ENCODE data around the gene TCERG1L.

The TCERG1L gene

DNA sequence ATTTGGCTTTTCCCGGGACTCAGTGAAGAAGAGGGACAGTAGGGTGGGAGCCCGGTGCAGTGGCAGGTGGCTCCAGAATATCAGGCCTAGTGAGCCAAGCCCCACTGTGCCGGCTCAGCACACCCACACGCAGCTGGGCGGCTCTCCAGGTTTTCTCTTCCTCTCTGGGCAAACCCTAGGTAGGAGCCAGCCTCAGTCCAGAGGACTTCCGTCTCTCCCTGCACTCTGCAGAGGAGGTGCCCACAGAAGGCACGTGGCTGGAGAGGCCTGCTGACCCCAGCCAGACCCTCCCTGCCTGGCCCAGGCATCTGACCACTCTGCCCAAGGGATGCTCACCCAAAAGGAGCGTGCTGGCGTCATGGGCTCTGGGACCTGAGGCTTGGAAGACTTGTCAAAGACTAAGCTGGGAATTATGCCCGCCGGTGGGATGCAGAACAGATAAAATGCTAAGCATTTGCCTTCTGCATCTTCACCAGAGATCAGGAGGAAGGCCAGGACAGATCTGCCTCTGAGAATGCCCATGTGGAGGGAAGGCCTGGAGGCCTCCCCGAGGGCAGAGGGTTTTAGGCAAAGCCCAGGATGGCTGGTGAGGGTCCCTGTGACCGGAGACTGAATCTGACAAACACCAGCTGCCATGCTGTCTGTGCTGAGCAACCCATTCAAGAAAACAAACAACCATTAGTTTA lies 40.2 kb downstream of the TCERG1L start:
- in situ Hi-C loops (cut with MboI; ENCODE audit: low sequenced_read_pairs): no loop called here

DNA sequence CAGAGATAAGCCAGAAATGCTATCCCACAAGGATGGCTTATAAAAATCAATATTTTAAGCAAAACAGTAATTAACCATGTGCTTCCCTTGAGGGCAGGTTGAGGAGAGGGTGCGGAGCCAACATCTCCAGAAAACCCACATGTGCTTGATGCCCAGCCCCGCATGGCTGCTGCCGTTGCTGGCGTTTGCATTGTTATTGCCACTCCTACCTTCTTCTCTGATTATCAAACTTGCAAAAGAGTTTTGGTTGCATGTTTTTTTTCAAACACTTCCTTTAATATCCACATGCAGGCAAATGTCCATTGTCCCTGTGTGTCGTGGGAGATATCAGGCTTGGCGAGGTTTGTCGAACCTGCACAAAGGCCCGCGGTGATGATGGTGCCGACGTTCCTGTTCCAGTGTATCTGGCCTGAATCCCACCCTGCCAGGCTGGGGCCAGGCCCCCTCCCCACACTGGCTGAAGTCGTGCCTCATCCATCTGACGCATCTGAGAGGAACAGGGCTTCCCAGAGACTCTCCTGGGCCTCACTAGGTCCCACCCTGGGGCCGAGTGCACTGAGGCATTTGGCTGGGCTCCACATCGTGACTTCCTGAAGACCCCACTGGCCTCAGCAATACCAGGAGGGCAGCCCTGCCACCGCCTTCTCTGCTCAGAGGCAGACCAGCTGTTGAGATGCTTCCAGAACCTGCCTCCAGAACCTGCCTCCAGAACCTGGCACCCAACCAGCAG lies 40.9 kb downstream of the TCERG1L start:
- in situ Hi-C loops (cut with MboI; ENCODE audit: low sequenced_read_pairs): no loop called here

DNA sequence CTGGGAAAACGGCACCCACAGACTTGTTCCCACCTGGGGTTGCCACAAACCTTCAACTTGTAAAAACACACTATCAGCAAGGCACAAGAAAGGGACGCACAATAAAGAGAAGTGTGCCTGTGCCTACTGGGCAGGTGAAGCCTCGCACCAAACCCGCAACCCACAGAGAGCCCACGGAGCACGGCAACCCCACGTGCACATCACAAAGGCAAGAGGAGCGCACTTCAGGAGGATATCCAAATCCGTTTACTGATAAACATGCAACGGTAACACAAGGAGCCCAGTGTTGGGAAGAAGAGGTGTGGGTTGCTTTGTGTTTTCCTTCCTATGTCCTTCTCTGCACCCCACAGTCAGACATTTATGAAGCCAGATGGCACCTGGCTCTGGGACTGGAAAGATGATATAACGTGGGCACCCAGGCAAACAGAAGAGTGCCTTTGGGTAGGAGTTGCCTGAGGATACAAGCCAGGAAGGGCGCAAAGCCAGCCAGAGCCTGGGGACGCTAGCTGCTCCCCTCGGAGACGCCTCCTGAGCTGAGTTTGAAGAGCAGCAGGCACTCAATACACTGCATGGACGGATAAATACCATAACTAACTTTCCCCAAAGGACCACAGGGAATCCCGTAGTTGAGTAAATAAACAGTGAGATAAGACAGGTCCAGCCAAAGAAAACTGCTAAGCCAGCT lies 41.6 kb downstream of the TCERG1L start:
- in situ Hi-C loops (cut with MboI; ENCODE audit: low sequenced_read_pairs): no loop called here

DNA sequence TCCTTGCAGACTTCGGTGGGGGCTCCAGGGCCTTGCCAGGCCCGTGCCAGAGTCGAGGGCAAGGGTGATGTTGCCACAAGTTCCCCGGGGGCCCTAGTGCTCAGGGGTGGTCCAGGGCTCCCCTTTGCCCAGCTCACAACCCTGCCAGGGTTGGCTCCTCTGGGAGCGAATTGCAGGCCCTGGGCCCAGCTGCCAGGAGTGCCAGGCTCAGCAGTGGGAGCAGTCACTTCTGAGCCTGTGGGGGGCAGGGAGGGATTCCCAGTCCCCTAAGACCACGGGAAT lies 43.8 kb downstream of the TCERG1L start:
- in situ Hi-C loops (cut with MboI; ENCODE audit: low sequenced_read_pairs): no loop called here

DNA sequence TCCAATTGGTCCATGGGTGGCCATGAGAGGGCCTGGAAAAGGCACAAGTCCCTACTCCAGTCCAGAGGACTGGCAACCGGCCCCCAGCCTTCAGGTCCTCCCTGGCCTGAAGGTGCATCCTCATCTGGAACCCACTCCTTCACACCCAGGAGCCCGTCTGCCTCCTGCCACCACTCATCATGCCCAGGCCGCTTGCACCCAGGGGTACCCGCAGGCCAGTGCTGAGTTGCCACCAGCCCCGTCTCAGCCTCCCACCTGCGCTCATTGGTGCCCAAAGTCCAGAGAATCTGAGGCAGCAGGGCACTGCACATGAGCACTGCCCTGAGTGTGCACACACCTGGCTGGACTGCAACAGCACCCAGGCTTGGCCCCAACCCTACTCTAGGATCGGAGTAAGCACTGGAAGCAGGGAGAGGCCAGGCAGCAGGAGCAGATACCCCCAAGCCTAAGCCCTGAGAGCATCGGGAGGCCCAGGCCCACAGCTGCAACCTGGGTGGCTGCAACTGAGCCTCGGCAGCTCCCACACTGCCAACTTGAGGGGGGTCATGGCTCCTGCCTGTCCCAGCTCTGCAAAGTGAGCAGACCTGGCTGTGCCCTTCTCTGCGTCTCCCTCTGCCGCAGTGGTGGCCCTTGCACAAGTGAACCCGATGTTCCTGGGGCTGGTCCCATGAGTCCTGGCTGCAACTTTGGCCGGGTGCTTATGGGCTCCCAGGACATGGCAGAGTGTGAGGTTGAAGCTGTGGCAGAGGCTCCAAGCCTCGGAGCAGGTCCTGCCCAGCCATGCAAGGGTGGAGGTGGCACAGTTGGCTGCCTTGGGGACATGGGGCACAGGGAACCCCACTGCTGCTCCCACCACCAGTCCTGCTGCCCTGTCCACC lies 44.3 kb downstream of the TCERG1L start:
- in situ Hi-C loops (cut with MboI; ENCODE audit: low sequenced_read_pairs): no loop called here

DNA sequence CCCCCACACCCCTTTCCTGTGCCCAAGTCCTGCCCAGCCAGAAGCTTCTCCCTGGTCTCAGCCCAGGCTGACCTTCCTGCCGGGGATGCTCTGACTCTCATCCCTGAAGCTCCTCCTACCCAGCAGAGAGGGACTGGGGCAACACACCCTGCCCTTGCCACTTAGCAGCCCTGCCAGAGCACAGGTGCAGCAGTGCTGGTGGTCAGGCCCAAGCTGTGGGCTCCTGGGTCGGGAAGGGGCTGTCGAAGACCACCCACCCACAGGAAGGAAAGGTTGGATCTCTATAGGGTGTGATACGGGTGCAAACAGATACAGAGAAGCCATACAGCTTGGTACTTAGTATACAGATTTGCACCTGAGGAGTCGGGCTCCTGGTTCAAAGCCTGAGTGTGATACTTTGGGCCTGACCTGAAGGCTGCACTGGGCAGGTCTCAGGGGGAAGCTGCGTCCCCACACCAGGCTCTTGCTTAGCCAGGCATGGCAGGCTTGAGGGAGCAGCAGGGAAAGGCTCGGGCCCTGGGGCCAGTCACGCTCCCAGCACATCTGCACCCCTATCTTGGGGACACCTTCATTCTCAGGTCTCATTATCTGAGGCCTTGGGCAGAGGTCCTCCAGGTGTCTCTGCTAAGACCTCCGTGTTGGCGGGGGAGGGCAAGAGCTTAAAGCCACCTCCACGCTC lies 47.3 kb downstream of the TCERG1L start:
- in situ Hi-C loops (cut with MboI; ENCODE audit: low sequenced_read_pairs): no loop called here

DNA sequence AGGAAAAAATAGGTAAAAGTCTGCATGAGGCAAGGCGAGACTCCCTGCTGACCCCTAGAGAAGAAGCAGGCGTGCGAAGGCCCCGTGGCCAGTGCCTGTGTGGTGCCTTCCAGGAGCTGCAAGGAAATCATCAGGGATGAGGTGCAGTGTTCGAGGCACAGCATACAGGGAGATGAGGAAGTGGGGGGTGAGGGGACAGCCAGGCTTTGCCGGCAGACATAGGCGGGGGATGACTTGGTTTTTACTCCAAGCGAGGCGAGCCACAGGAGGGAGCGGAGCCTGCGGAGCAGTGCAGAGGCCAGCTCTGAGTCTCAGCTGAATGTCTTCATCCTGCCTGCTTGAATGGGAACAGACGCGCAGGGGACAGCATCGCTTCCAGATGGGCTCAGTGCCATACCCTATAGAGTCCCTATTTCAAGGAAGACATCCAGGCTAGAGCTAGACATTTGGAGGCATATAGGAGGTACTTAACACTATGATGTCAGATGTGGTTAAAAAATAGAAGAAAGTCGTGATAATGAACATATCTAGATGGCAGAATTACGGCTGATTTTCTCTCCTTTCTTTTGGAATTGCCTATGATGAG lies 49.5 kb downstream of the TCERG1L start:
- in situ Hi-C loops (cut with MboI; ENCODE audit: low sequenced_read_pairs): no loop called here

DNA sequence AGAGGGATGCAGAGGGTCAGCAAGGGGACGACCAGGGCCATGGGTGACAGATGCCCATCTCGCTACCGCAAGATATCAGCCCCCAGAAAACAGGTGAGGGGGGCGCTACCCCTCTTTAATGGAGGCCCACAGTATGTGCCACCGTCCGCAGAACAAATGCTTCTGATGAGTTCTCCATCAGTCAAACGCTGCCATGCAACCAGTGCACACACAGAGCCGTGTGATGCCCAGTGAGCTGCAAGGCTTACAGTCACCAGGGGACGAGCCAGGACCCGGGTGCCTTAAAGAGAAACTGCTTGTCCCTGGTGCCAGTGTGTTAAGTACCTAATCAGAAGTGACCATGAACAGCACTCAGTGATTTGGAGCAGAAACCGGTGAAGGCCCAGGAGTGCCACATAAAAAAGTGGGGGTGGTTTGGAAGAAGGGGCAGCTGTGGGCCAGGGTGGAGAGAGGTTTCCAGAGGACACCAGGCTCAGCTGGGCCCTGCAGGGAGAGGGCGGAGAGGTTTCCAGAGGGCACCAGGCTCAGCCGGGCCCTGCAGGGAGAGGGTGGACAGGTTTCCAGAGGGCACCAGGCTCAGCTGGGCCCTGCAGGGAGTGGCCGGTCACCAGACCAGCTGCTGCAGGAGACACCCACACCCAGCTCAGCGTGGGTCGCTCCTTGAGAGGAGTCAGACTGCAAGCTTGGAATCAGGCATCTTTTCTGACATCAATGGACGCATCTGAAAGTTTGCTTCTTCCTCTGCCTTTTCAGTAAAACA lies 50.9 kb downstream of the TCERG1L start:
- in situ Hi-C loops (cut with MboI; ENCODE audit: low sequenced_read_pairs): no loop called here

DNA sequence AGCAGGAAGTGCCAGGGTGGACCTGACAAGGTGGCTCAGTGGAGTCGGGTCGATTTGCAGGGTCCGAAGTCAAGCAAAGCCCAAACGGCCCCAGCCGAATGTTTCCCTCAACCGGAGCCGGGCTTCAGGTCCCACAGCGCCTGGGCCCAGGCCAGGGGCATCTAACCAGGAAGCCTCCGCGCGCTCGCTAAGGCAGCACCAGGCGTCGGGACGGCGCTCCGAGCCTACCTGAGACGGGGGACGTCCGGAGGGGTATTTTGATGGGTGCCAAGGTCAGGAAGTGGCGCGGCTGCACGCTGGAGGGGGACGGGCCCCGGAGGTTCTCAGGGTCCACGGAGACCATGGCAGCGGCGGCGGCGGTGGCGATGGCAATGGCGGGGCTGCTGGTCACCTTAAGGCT lies 51.5 kb downstream of the TCERG1L start:
- in situ Hi-C loops (cut with MboI; ENCODE audit: low sequenced_read_pairs): no loop called here

DNA sequence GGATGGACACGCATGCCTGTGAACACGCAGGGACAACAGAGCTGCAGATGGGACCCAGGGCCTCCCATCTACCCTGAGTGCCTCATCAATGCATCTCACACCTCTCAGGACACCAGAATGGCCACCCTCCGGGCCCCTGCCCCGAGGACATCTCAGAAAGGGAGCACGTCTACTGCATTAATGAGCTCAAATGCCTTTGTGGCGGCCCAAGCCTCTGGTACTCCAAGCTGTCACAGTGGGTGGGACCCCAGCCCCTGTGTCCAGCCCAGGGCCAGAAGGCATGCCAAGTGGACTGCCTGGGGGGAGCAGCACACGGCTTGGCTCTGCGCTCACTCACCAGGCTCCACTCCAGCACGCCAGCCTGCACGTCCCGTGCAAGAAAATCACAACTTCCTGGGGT lies 52.0 kb downstream of the TCERG1L start:
- in situ Hi-C loops (cut with MboI; ENCODE audit: low sequenced_read_pairs): no loop called here

DNA sequence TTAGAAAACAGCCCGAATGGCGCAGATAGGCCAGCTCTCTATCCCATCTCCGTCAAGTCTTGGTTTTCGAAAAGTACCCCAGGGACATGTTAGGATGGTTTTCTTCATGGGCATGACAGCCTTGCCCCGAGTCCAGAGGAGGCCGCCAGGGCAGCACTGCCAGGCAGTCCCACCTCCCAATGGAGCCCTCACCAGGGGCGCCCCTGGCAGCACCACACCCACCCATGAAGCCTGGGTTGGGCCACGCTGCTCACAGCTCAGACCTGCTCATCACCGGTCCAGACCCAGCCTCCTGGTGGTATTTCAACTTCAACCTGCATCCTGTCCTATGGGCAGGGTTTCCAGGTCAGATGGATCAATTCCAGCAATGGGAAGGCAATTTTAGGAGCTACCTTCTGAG lies 53.3 kb downstream of the TCERG1L start:
- in situ Hi-C loops (cut with MboI; ENCODE audit: low sequenced_read_pairs): no loop called here

DNA sequence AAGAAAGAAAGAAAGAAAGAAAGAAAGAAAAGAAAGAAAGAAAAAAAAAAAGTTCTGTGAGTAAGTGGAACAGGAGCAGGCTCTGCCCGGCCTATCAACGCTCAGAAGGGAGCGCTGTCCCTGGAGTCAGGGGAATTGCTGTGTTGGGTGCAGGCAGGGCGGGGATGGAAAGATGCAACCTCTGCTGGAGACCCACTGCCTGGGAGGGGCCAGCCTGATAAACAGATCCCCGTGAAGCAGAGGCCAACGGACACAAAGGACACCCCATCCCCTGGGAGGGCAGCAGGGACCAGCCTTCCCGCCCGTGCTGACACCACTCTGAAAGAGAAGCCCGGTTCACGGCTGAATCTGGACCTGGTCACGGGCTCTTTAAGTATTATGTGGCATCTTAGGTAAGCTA lies 54.5 kb downstream of the TCERG1L start:
- in situ Hi-C loops (cut with MboI; ENCODE audit: low sequenced_read_pairs): no loop called here

DNA sequence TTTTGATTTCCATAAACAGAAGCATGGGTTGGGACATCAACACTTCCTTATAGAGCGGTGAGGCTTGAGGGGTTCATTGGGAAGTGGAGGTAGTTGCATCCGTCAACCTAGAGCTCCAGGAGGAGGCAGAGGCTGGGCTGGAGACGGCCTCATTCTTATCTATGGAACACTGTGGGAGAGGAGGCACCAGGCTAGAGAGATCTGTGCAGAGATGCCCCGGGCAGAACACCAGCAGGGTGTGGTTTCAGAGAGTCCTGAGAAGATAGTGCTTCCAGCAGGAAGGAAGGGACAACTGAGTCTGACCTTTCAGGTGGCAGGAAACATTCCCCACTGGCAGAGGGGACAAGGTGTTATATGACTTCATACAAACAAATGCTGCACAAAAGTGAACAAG lies 56.7 kb downstream of the TCERG1L start:
- in situ Hi-C loops (cut with MboI; ENCODE audit: low sequenced_read_pairs): no loop called here

DNA sequence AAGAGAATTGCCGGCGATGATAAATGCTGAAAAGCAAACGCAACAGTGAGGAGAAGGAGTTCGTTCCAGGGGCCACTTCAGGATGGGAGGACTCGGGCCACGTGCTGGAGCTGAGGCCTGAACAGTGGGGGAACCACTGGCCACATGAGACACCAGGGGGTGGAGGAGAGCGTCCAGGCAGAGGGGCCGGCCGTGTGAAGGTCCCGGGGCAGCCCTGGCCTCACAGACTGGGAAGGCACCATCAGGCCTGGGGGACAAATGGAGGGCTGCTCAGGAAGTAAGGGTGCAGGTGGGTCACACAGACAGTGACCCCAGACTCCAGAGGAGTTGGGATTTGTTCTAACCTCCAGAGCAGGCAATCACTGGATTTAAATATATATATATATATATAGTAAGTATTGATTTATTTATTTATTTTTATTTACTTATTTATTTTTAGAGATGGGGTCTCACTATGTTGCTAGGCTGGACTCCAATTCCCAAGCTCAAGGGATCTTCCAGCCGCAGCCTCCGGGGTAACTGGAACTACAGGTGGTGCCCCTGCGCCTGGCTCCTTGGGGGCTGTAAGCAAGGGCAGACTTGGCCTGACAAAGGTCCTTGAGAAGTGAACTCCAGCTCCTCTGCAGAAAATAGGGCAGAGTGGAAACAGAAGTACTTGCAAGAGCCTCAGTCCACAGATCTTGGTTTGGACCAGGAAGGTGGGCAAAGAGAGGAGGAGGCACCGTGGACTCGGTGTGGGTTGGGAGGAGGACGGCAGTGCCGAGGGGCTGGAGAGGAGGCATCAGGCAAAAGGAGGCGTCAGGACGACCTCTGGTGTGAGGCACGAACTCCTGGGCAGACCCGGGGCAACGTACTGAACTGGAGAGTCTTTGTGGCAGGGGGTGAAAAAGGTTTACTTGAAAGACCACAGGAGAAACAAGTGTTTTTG lies 57.3 kb downstream of the TCERG1L start:
- in situ Hi-C loops (cut with MboI; ENCODE audit: low sequenced_read_pairs): no loop called here

DNA sequence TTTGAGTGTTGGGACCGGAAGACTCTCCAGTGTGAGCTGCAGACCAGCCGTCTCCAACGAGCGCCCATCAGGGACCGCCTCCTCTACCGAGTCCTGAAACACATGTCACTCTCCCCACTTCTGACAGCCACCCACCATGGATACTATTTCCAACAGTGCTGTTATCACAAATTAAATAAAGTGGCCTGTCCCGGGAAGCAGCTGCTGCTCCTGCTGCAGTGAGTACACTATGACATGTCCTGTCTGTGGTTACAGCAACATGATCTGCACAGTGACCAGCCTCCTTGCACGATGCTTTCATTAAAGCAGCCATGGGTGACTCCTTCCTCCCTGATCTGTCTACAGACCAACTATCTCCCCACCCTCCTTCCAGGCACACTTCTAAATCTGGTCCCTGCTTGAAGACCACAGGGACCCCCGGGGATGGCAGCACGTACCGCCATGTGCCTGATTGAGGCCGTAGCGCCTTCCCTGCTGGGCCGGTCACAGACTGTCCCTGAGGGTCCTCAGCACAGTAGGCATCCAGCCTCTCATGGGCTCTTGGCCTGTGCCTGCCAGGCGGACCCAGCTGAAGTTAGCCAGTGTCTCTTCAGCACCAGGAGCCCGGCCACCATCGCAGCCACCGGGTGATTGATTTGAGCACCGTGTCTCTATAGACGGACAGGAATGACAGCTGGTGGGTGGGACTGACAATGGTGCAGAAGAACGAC lies 58.8 kb downstream of the TCERG1L start:
- in situ Hi-C loops (cut with MboI; ENCODE audit: low sequenced_read_pairs): no loop called here

DNA sequence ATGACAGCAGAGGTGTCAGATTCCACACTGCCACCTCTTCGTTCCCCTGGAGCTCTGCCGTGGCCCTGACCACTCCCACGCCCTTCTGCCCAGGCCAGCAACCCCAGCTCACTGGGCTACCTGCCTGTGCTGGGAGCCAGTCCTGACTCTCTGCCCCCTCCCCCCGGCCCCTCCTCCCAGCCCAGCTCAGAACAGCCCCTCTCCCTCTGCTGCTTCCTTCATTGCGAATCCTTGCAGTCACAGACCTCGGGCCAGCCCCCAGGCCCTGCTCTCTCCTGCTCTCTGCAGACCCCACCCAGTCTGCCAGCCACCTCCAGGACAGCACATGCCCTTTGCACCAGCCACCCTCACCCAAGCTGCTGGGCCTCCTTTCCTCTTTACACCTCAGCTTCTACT lies 60.4 kb downstream of the TCERG1L start:
- in situ Hi-C loops (cut with MboI; ENCODE audit: low sequenced_read_pairs): no loop called here

DNA sequence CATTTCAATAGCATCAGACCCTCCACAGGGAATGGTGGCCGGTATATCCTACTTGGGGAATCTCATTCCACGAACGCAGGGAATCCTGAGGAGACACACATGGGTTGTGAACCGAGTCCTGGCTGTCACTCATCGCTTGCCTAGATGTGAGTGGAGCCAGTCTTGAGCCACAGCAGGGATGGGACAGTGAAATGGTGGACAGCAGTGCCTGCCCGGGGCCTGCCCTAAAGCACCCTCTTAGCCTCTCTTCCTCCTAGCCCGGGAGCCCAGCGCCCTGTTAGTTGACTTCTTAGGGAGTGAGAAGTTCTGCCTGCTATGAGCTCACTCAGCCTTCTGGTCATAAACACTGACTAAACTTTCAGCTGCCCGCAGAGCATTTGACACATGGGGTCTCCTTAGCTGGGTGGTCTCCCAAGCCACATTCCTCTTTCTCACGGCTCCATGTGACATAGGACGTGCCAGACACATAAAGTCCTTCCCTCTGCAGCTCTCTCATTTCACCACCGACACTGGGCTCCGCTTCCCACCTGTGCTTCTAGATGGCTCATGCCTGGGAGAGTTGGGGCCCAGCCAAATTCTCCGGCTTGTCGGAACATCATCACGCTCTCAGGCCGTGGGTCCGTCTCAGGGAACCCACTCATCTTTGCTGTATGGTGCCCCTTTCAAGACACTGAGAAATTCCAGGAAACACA lies 60.9 kb downstream of the TCERG1L start:
- in situ Hi-C loops (cut with MboI; ENCODE audit: low sequenced_read_pairs): no loop called here

DNA sequence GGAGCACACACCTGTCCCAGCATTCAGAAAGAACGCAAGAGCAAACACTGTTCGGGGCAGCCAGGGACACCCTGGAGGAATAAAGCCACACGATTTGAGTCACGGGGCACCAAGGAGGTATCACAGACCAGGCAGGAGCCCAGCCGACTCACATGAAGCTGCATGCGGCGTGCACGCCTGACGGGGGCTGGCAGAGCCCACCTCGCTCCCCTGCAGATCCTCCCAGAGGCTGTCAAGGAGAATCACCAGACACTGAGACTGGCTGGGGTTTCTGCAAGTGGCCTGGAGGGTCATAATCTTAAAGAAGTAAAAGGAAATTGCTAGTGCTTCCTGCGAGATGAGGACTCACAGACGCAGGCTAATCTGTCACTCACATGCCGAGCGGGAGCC lies 61.6 kb downstream of the TCERG1L start:
- in situ Hi-C loops (cut with MboI; ENCODE audit: low sequenced_read_pairs): no loop called here

All from hTERT RPE-1 (cell line).